H1 (cell line): ENCODE results near the gene PAEP. TPM values are rescaled to one million over a fixed set of nuclear protein-coding genes. Genes with fewer than 3 reads are reported as not detected.

Experiments used
- CTCF ChIP-seq, 3 experiments: IDR thresholded peaks; 1 replicate in 2 of 3; 2 replicates in 1 of 3; pipeline versions ENCODE4 v1.5.1 to v1.6.1; 2011; ENCODE audit warnings: low read length in 3 of 3, mild to moderate bottlenecking in 3 of 3, inconsistent platforms in 2 of 3, low read depth in 1 of 3, moderate library complexity in 1 of 3; ENCODE audit not compliant: insufficient read depth in 1 of 3; ENCODE audit errors: control extremely low read depth in 1 of 3
- EP300 ChIP-seq, 2 experiments: IDR thresholded peaks; 1 replicate in 1 of 2; 2 replicates in 1 of 2; pipeline ENCODE4 v1.6.1; 2011 to 2012; ENCODE audit warnings: low read depth in 2 of 2, low read length in 2 of 2, mild to moderate bottlenecking in 2 of 2, borderline replicate concordance in 1 of 2, inconsistent platforms in 1 of 2, moderate library complexity in 1 of 2
- HDAC2 ChIP-seq, 2 experiments: fragments of 300-600 bp in 1 of 2; sonication (generic) in 1 of 2; IDR thresholded peaks; 2 replicates each; pipeline ENCODE4 v1.6.1; 2011 to 2012; ENCODE audit warnings: low read depth in 2 of 2, low read length in 2 of 2, mild to moderate bottlenecking in 2 of 2, moderate library complexity in 2 of 2, borderline replicate concordance in 1 of 2, inconsistent platforms in 1 of 2
- RNF2 ChIP-seq: fragments of 200-900, 300-1000 bp; sonication (generic); IDR thresholded peaks from 2 replicates; pipeline ENCODE4 v1.7.1; 2016; ENCODE audit warnings: borderline replicate concordance, low read depth, mild to moderate bottlenecking, antibody characterized with exemption, low read length; ENCODE audit not compliant: poor library complexity, severe bottlenecking; ENCODE audit errors: missing control alignments
- SP1 ChIP-seq: IDR thresholded peaks from 2 replicates; pipeline ENCODE4 v1.6.1; 2011; ENCODE audit warnings: low read depth, low read length
- SRF ChIP-seq: IDR thresholded peaks from 2 replicates; pipeline ENCODE4 v1.6.1; 2011; ENCODE audit warnings: mild to moderate bottlenecking, low read depth, low read length, moderate library complexity
- TBP ChIP-seq: IDR thresholded peaks from 2 replicates; pipeline ENCODE4 v1.6.1; 2011; ENCODE audit warnings: low read depth, low read length, improper control_type of control experiment
- ZNF274 ChIP-seq: IDR thresholded peaks from 2 replicates; pipeline ENCODE4 v1.7.0; 2012; ENCODE audit warnings: low read length, borderline replicate concordance; ENCODE audit errors: extremely low read depth
- polyA plus RNA-seq, 7 experiments: library from polyadenylated mRNA; depleted of rRNA in 3 of 7; stranded (reverse) in 5 of 7; unstranded in 2 of 7; fragments of >200 nt in 5 of 7; fragments of 200-250 nt in 2 of 7; gene quantifications; 1 replicate in 5 of 7; 2 replicates in 1 of 7; 4 replicates in 1 of 7; pipeline versions ENCODE4 v1.2.1 to v1.2.3, GENCODE V29; 2011 to 2013; ENCODE audit warnings: missing spikeins in 2 of 7, mixed read lengths in 2 of 7
- total RNA-seq: library from RNA; stranded (reverse); fragmentation: NEBNext Ultra II Directional; extraction: Animal tissue kit (Norgen Biotek cat#: 25700); gene quantifications from 2 replicates; pipeline ENCODE4 v1.2.1, GENCODE V29; 2021

PAEP gene
- total and polyA plus RNA-seq, 2 of the 8 experiments (the other 6 are each of a cell fraction or from before 2014, with no cell fraction given), result not detected

DNA sequence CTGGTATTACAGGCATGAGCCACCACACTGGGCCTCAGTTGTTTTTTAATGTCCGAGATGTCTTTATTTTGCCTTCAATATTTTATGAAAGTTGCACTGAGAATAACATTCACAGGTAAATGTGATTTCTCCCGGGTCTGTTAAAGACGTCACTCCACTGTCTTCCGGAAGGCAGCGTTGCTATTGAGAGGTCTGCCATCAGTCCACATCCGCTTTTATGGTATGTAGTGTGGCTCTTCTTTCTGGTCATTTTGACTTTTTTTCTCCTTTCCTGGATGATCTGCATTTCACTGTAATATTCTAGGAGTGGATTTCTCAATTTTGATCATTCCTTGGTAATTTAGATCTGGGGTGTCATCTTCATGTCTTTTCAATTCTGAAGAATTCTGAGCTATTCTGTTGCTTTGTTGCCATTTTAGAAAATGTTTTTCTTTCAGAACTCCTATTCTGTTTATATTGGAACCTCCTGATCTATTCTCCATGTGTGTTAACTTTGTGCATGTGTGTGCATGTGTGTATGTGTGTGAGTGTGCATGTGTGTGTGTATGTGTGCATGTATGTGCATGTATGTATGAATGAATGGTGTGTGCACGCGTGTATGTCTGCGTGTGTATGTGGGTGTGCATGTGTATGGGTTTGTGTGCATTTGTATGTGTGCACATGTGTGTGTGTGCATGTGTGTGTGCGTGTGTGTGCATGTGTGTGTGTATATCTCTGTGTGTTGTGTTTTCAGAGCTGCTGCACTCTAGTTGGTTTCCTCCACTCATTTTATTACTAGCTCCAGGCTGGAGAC is 42.2 kb upstream of the PAEP start (continued):
- TF ChIP-seq ZNF274 (no peak), CTCF (IDR thresholded peaks at IDR 0.05; ENCODE audit: control extremely low read depth in 1 of 3, insufficient read depth in 1 of 3, low read depth in 1 of 3, low read length in 3 of 3) (no peak), HDAC2 (IDR thresholded peaks at IDR 0.05; ENCODE audit: borderline replicate concordance in 1 of 2, low read depth in 2 of 2, low read length in 2 of 2) (no peak), TBP (no peak), SRF (no peak), RNF2 (no peak), EP300 (IDR thresholded peaks at IDR 0.05; ENCODE audit: borderline replicate concordance in 1 of 2, low read depth in 2 of 2, low read length in 2 of 2) (no peak), SP1 (no peak)
